CD4-positive, alpha-beta memory T cell (primary cell): Measurements from ENCODE around the gene ARGFX. TPM values are rescaled to one million over a fixed set of nuclear protein-coding genes. Genes with fewer than 3 reads are reported as not detected.
"Not testable (repeated sequence)": the region's sequence is repeated elsewhere in the genome, so short reads cannot be mapped to it uniquely, and the experiment has no call there.

Experiments
- CTCF ChIA-PET: fragments of 350-600 bp; sonication (Branson Sonifier 250); formaldehyde crosslinking; loops from one replicate; lab custom pipeline; 2021; ENCODE audit warnings: inconsistent platforms; ENCODE audit not compliant: partially characterized antibody; lab: Charles Lee
- POLR2A ChIA-PET: fragments of 350-600 bp; sonication (Branson Sonifier 250); formaldehyde crosslinking; loops from one replicate; lab custom pipeline; 2021; ENCODE audit not compliant: partially characterized antibody; lab: Charles Lee
- DNase-seq, 5 donors: peaks; one replicate each; pipeline versions ENCODE4 v3.0.0 to v3.0.0-alpha.2; 2020 to 2022; ENCODE audit warnings: mixed read lengths in 1 of 5
- H3K27ac ChIP-seq: one replicate; pipeline ENCODE4 v1.7.0; 2013; ENCODE audit warnings: low read depth, low read length
- H3K27me3 ChIP-seq: 2 replicates; pipeline ENCODE4 v1.7.0; 2013; ENCODE audit warnings: mild to moderate bottlenecking, low read length, moderate library complexity; ENCODE audit not compliant: insufficient read depth
- H3K36me3 ChIP-seq: 2 replicates; pipeline ENCODE4 v1.7.0; 2013; ENCODE audit warnings: mild to moderate bottlenecking, low read length, moderate library complexity; ENCODE audit not compliant: insufficient read depth
- H3K4me1 ChIP-seq: 2 replicates; pipeline ENCODE4 v1.7.0; 2013; ENCODE audit warnings: mild to moderate bottlenecking, low read length, moderate library complexity; ENCODE audit not compliant: insufficient read depth
- H3K4me3 ChIP-seq, 2 donors: one replicate each; pipeline ENCODE4 v1.7.0; 2013; ENCODE audit warnings: low read length in 2 of 2, mild to moderate bottlenecking in 1 of 2
- H3K9me3 ChIP-seq, 2 donors: one replicate each; pipeline ENCODE4 v1.7.0; 2013; ENCODE audit warnings: low read length in 2 of 2, control low read depth in 1 of 2; ENCODE audit not compliant: control insufficient read depth in 1 of 2
- H3K27ac Mint-ChIP-seq, 7 donors: one replicate each; pipeline ENCODE4 v1.8.0; 2020 to 2021; ENCODE audit warnings: mixed read lengths in 7 of 7, mild to moderate bottlenecking in 6 of 7, inconsistent platforms in 3 of 7, moderate library complexity in 3 of 7
- H3K27me3 Mint-ChIP-seq, 2 donors: one replicate each; pipeline ENCODE4 v1.8.0; 2020 to 2021; ENCODE audit warnings: mixed read lengths in 2 of 2
- H3K36me3 Mint-ChIP-seq, 2 donors: one replicate each; pipeline ENCODE4 v1.8.0; 2020 to 2021; ENCODE audit warnings: mixed read lengths in 2 of 2, inconsistent platforms in 1 of 2, mild to moderate bottlenecking in 1 of 2
- H3K4me1 Mint-ChIP-seq, 4 donors: one replicate each; pipeline ENCODE4 v1.8.0; 2020 to 2021; ENCODE audit warnings: mixed read lengths in 4 of 4, mild to moderate bottlenecking in 1 of 4
- H3K4me3 Mint-ChIP-seq, 8 donors: one replicate each; pipeline ENCODE4 v1.8.0; 2020 to 2021; ENCODE audit warnings: mixed read lengths in 8 of 8, mild to moderate bottlenecking in 7 of 8, moderate library complexity in 6 of 8, inconsistent platforms in 3 of 8
- H3K9me3 Mint-ChIP-seq, 8 donors: one replicate each; pipeline ENCODE4 v1.8.0; 2020 to 2021; ENCODE audit warnings: mixed read lengths in 8 of 8, mild to moderate bottlenecking in 5 of 8, inconsistent platforms in 3 of 8, moderate library complexity in 1 of 8
- intact Hi-C: fragments of 100-400 bp; cut with micrococcal nuclease; formaldehyde crosslinking; loops from one replicate; pipeline ENCODE4 v1.15.1; 2023
- polyA plus RNA-seq, 2 donors: library from polyadenylated mRNA; unstranded; fragments of 300-500 nt; fragmentation: Illumina TruSeq; gene quantifications; one replicate each; pipeline ENCODE4 v1.2.3, GENCODE V29; 2021
- total RNA-seq, 2 experiments: library from RNA; stranded (reverse); gene quantifications; one replicate each; pipeline ENCODE4 v1.2.3, GENCODE V29; 2021

ARGFX gene
- total and polyA plus RNA-seq, 4 experiments from 2014 or later = not detected

DNA sequence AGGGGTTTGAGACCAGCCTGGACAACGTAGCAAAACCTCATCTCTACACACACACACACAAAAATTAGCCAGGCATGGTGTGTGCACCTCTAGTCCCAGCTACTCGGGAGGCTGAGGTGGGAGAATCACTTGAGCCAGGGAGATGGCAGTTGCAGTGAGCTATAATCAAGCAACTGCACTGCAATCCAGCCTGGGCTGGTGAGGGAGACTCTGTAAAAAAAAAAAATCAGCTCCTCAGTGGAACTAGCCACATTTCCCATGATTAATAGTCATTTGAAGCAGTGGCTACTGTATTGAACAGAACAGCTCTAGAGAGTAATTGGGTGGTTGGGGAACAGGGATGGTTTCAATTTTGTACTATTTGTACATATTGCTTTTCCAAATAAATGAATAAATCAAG is 13.9 kb downstream of the ARGFX start:
- intact Hi-C loops = no loop called here
- no peak overlapping the region for H3K4me3 Mint-ChIP-seq
- no peak for DNase-seq
- no peaks in the 10 kb centered on the region for H3K9me3 Mint-ChIP-seq
- ChIA-PET POLR2A (no interaction called here), CTCF (interaction anchor here (0.8 kb wide), 1 partner anchor 20 kb away, joined by 3 read pairs; no protein-coding TSS in a partner anchor)
- Histone ChIP-seq H3K36me3 (no peaks in the 10 kb centered on the region), H3K4me1 (no peaks in the 10 kb centered on the region), H3K9me3 (no peaks in the 10 kb centered on the region), H3K4me3 (no peak overlapping the region), H3K27ac (no peak overlapping the region), H3K27me3 (no peaks in the 10 kb centered on the region)
- no peak overlapping the region for H3K27ac Mint-ChIP-seq
- peaks cover 13% of the 10 kb centered on the region in 2 donors for H3K27me3 Mint-ChIP-seq
- no peaks in the 10 kb centered on the region for H3K36me3 Mint-ChIP-seq
- no peaks in the 10 kb centered on the region for H3K4me1 Mint-ChIP-seq

DNA sequence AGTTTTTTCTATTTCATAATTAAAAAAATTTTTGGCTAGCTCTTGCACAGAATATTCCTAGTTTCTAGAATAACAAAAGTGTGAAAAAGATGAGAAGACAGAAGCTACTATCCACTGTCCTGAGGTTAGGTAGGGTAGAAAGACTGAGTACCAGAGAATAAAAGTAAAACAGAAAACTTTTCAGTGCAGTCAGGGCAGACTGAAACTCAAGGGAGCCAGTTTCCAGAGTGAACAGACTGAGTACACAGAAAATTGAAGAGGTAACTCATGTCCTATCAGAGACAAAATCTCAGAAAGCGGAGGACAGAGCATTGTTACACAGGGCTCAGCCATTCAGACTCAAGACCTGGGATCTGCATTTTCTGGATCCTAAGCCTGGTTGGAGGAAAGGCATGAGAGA is 16.7 kb downstream of the ARGFX start:
- Histone ChIP-seq H3K9me3 (no peaks in the 10 kb centered on the region), H3K27ac (no peak overlapping the region), H3K4me1 (no peaks in the 10 kb centered on the region), H3K36me3 (no peaks in the 10 kb centered on the region), H3K4me3 (no peak overlapping the region), H3K27me3 (no peaks in the 10 kb centered on the region)
- H3K4me3 Mint-ChIP-seq = no peak overlapping the region
- H3K27me3 Mint-ChIP-seq = peaks cover 14 to 15% of the 10 kb centered on the region in 2 donors
- H3K27ac Mint-ChIP-seq = no peak overlapping the region
- no peaks in the 10 kb centered on the region for H3K36me3 Mint-ChIP-seq
- H3K9me3 Mint-ChIP-seq = no peaks in the 10 kb centered on the region
- DNase-seq = no peak
- intact Hi-C loops = no loop called here
- no peaks in the 10 kb centered on the region for H3K4me1 Mint-ChIP-seq
- CTCF ChIA-PET = no interaction called here
- POLR2A ChIA-PET = no interaction called here

DNA sequence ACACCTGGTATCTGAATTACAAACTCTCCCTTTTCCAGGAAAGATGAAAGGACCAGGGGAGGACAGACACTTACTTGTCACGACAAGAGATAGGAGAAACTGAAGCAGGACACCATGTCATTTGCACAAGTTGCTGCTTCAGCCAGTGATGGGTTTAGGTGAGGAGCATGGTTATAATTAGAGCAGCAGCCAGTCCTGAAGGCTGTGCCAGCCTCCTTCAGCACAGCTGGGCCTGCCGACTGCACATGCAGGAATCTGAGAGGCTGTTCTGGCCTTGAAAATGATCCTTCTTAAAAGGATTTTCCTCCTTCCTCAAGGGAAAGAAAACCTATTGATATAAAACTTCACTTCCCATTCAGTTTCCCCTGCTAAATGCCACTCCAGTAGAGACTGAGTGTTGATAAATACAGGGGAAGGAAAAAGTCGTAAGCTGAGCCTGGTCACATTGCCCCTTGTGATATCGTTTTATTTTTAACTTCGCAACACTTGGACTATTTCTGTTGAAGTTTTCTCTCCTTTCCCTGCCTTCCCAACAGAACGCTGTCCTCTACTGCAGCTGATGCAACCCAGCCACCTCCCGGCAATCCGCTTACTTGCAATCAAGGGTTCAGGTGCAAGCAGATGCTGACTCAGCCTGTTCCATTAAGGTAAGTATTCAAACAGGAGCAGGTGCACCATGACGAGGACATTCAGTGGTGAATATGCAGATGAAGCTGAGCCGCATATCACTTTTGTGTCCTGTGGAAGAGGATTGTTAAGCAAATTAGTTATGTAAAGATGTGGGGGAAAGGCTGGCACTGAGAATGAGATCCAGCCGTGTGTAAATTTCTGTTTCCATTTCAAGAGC is 25.3 kb downstream of the ARGFX start, which contains the start of gene FBXO40:
FBXO40 (plus strand) TSS at position 524 of the 847 bp plus-strand sequence. CDS start 27,197 bp downstream, outside the sequence.
- H3K27me3 ChIP-seq = no peaks in the 10 kb centered on the region
- no peak for DNase-seq
- no peaks in the 10 kb centered on the region for H3K9me3 ChIP-seq
- H3K27me3 Mint-ChIP-seq = peaks cover 1 to 2% of the 10 kb centered on the region in 2 donors
- H3K27ac Mint-ChIP-seq = peak within 1 kb of the TSS in 1 of 7 donors; percentile 9
- no peaks in the 10 kb centered on the region for H3K36me3 ChIP-seq
- CTCF ChIA-PET = no interaction called here
- no peak within 1 kb of the TSS for H3K4me3 ChIP-seq
- peaks cover 0 to 3% (median 0%) of the 10 kb centered on the region in 4 donors for H3K4me1 Mint-ChIP-seq
- POLR2A ChIA-PET = no interaction called here
- intact Hi-C loops = no loop called here
- H3K4me1 ChIP-seq = no peaks in the 10 kb centered on the region
- H3K27ac ChIP-seq = no peak within 1 kb of the TSS
- H3K9me3 Mint-ChIP-seq = no peaks in the 10 kb centered on the region
- no peak within 1 kb of the TSS for H3K4me3 Mint-ChIP-seq
- no peaks in the 10 kb centered on the region for H3K36me3 Mint-ChIP-seq

DNA sequence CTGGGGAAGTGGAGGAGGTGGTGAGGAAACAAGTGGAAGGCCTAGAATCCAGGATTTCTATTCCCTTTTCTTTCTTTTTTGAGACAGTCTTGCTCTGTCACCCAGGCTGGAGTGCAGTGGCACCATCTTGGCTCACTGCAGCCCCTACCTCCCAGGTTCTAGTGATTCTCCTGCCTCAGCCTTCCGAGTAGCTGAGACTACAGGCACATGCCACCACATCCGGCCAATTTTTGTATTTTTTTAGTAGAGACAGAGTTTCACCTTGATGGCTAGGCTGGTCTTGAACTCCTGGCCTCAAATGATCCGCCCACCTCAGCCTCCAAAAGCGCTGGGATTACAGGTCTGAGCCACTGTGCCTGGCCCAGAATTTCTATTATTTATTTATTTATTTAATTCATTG is 26.1 kb downstream of the ARGFX start:
- H3K36me3 Mint-ChIP-seq, H3K4me1 Mint-ChIP-seq, H3K36me3 ChIP-seq, H3K9me3 ChIP-seq, CTCF ChIA-PET, intact Hi-C loops, H3K27ac ChIP-seq, H3K27me3 Mint-ChIP-seq, H3K9me3 Mint-ChIP-seq, H3K27ac Mint-ChIP-seq, H3K4me3 Mint-ChIP-seq, H3K4me3 ChIP-seq, POLR2A ChIA-PET, H3K4me1 ChIP-seq, H3K27me3 ChIP-seq, DNase-seq: not testable (repeated sequence)

DNA sequence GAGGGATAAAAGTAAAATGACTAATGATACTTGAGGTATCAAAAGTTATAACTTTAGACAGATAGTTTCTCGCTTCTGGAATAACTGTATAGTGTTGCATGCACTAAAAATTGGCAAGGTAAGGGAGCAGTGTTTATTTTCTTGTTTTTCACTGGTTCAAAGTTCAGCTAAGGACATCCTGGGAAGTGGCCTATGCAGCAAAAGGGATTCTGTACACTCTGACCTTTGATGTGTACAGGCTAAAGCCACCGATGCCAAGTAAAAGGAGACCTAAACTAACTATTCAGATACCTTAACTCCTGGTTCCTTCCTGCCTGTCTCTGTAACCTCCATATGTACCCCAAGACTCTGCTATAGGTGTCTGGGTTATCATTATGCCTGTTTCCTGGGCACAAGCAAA is 27.1 kb downstream of the ARGFX start:
- Histone ChIP-seq H3K36me3 (no peaks in the 10 kb centered on the region), H3K4me1 (no peaks in the 10 kb centered on the region), H3K4me3 (no peak overlapping the region), H3K9me3 (no peaks in the 10 kb centered on the region), H3K27me3 (no peaks in the 10 kb centered on the region), H3K27ac (no peak overlapping the region)
- ChIA-PET CTCF (no interaction called here), POLR2A (no interaction called here)
- no peaks in the 10 kb centered on the region for H3K9me3 Mint-ChIP-seq
- no peaks in the 10 kb centered on the region for H3K36me3 Mint-ChIP-seq
- no peak for DNase-seq
- H3K27me3 Mint-ChIP-seq = peaks cover 1 to 2% of the 10 kb centered on the region in 2 donors
- H3K27ac Mint-ChIP-seq = no peak overlapping the region
- intact Hi-C loops = no loop called here
- peaks cover 0 to 3% (median 0%) of the 10 kb centered on the region in 4 donors for H3K4me1 Mint-ChIP-seq
- H3K4me3 Mint-ChIP-seq = no peak overlapping the region

DNA sequence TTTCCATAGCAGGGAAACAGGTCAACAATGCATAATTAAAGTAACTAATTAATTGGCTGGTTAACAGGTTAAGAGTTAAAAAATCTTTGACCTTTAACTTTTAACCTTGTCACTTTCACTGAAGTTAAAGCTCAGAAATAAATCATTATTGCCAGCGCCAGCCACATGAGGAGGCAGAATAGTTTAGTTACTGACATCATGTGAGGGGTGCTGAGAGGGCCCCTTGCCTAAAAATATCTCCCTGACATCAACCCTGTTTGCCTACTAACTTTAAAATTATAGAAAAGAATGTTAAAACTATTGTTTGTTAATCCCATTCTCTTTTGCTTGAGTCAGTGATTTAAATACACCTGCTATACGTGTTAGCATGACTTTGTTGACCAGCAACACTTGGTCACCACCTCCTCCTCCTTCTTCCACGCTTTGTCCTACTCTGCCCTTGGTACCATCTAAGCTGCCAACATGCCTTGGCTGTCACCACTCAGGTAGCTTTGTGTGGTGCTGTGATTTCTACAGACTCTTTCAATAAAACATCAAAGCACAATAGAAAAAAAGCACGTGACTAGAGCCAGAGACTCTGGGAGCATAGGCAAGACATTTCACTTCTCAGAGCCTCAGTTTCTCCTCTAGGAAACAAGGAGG is 28.1 kb downstream of the ARGFX start:
- Mint-ChIP-seq H3K36me3 (no peaks in the 10 kb centered on the region), H3K9me3 (no peaks in the 10 kb centered on the region), H3K4me1 (peaks cover 0 to 3% (median 0%) of the 10 kb centered on the region in 4 donors), H3K27ac (no peak overlapping the region), H3K27me3 (peaks cover 0 to 2% of the 10 kb centered on the region in 2 donors), H3K4me3 (no peak overlapping the region)
- Histone ChIP-seq H3K9me3 (no peaks in the 10 kb centered on the region), H3K27me3 (no peaks in the 10 kb centered on the region), H3K4me1 (no peaks in the 10 kb centered on the region), H3K4me3 (no peak overlapping the region), H3K36me3 (no peaks in the 10 kb centered on the region), H3K27ac (no peak overlapping the region)
- ChIA-PET POLR2A (no interaction called here), CTCF (no interaction called here)
- DNase-seq = no peak
- intact Hi-C loops = no loop called here

DNA sequence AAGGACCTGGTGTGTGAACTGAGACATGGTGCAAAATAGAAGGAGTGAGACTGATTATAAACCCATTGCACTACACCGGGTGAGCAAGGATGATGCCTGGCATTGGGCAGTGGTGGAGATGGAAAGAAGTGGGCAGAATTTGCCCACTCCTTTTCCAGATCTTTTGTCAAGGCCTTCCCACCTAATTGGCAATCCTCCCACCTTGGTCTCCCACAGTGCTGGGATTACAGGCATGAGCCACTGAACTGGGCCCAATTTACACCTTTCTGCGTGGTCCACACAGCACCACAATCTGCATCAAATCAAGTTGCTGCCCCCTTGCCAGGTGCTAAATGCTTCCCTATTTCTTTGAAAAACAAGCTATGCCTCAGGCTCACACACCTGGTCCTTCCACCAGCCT is 30.8 kb downstream of the ARGFX start:
- POLR2A ChIA-PET = no interaction called here
- H3K27ac Mint-ChIP-seq = no peak overlapping the region

More for the DNA sequence above, 30.8 kb downstream of the ARGFX start:
- H3K36me3 ChIP-seq = no peaks in the 10 kb centered on the region
- Mint-ChIP-seq H3K9me3 (no peaks in the 10 kb centered on the region), H3K27me3 (peaks cover 0 to 2% of the 10 kb centered on the region in 2 donors), H3K4me3 (no peak overlapping the region), H3K4me1 (peaks cover 0 to 1% (median 0%) of the 10 kb centered on the region in 4 donors), H3K36me3 (no peaks in the 10 kb centered on the region)
- no peaks in the 10 kb centered on the region for H3K9me3 ChIP-seq
- CTCF ChIA-PET = no interaction called here
- intact Hi-C loops = no loop called here
- no peak for DNase-seq
- no peak overlapping the region for H3K4me3 ChIP-seq
- no peak overlapping the region for H3K27ac ChIP-seq
- H3K27me3 ChIP-seq = no peaks in the 10 kb centered on the region
- no peaks in the 10 kb centered on the region for H3K4me1 ChIP-seq
